GM10266 (cell line): ENCODE data around the gene SYT7.

Experiments used
- DNase-seq: peaks from one replicate; pipeline ENCODE4 v3.0.0; 2012; ENCODE audit errors: extremely low spot score
- CTCF ChIP-seq: IDR thresholded peaks from 2 replicates; pipeline ENCODE4 v1.5.1; 2012; ENCODE audit warnings: mild to moderate bottlenecking, low read depth; ENCODE audit not compliant: control insufficient read depth, insufficient read depth; ENCODE audit errors: missing control alignments

The SYT7 gene

DNA sequence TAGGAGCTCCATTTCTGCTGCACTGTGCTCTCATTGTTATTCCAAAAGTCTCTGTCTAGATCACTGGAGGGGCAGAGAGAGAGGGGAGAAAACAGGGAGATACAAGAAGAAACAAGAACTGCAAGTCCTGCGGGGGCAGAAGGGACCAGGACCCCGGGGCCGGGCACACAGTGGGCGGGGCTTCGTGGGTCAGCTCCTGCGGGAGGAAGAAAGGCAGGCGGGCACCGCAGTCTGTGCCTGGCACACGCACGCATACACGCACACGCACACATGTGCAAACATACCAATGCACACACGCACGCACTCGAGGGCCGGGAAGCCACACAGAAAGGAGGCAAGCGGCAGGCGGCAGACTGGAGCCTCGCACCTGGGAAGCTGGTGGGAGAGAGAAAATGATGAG is 33.6 kb downstream of the SYT7 start:
- TF ChIP-seq CTCF: no peak
- DNase-seq: no peak

GRCh38 chr11:61546663-61547062 is 34.2 kb downstream of the SYT7 start:
- TF ChIP-seq CTCF: no peak
- no peak for DNase-seq

DNA sequence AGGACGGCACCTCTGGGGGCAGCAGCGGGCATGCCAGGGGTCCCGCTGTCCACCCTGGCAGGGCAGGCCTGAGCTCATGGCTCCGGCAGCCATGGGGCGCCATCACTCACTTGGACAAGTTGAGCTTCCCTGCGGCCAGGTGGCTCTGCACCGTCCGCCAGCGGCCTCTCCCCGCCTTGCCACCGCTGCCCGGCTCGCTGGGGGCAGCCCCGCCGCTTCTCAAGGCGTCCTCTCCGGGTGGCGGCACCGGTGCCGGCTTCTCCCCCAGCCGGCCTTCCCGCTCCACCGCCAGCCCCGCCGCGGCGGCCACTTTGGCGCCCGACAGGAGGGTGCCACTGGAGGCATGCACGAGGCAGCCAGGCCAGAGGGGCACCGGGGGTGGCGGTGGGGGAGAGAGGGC is 35.0 kb downstream of the SYT7 start:
- no peak for TF ChIP-seq CTCF
- no peak for DNase-seq

DNA sequence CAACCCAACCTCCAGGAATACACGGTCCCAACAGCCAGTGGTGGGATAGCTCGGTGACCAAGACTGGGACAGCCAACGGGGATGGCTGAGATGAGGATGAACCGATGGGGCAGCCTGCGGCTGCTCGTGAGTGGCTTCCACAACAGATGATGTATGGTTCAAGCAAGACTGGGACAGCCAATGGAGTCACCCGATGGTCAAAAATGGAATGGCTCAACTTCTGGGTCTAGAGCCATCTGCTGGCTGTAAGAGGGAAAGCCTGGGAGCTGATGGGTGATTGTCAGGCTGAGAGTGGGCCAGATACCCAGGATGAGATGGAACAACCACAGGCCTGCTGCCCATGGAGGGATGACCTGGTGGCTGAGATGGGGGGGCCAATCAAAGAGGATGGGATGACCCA is 35.5 kb downstream of the SYT7 start:
- peak; percentile 37 for TF ChIP-seq CTCF
- DNase-seq: peak; percentile 80

DNA sequence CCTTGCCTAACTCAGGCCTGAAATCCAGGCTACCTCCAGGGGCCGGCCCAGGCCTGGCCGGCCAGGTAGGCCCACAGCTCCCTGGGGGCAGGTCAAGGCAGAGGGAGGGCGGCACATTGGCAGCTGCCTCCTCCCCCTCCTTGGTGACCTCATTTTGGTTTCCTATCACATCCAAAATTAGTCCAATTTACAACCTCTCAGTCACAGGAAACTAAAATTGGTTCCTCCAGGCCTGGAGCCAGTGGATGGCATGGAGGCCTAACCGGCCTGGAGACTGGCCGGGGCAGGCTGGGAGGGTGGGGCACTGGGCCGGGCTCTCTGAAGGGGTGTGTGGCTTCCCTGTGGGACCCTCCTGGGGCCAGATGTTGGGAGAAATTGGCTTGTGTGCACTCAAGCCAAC is 36.4 kb downstream of the SYT7 start:
- no peak for TF ChIP-seq CTCF
- no peak for DNase-seq

- TF ChIP-seq CTCF: no peak
- no peak for DNase-seq
These were observed 37.1 kb downstream of the SYT7 start for GRCh38 chr11:61543606-61544306.

GRCh38 chr11:61542705-61543104 is 38.2 kb downstream of the SYT7 start:
- no peak for TF ChIP-seq CTCF
- DNase-seq: no peak
